GM18499 (cell line): ENCODE data around the gene ZNF629.

Experiments
- ATAC-seq: cut with Tn5 transposase; IDR thresholded peaks from one replicate; pipeline ENCODE4 v1.9.1; 2021; ENCODE audit warnings: moderate number of reproducible peaks; ENCODE audit not compliant: insufficient read depth, unreplicated experiment

ZNF629 gene

GRCh38 chr16:30750201-30750600 lies 36.8 kb downstream of the ZNF629 start:
- no peak for ATAC-seq

GRCh38 chr16:30748634-30749445 lies 38.2 kb downstream of the ZNF629 start:
- ATAC-seq: no peak

GRCh38 chr16:30747799-30748633 lies 39.0 kb downstream of the ZNF629 start, which contains the start of gene PHKG2:
Gene PHKG2 (plus strand): TSS chr16:30748425. CDS start chr16:30748821, 396 bp downstream.
- ATAC-seq: peak; percentile 91

- ATAC-seq: no peak
These were observed 39.7 kb downstream of the ZNF629 start for GRCh38 chr16:30747331-30747730.

- ATAC-seq: no peak
These were observed 40.3 kb downstream of the ZNF629 start for GRCh38 chr16:30746638-30747175.

- ATAC-seq: no peak
These were observed 41.9 kb downstream of the ZNF629 start for GRCh38 chr16:30745082-30745481.

- no peak for ATAC-seq
These were observed 42.8 kb downstream of the ZNF629 start for GRCh38 chr16:30744183-30744582.

- ATAC-seq: no peak
These were observed 43.3 kb downstream of the ZNF629 start for GRCh38 chr16:30743716-30744115.

GRCh38 chr16:30741461-30741914 lies 45.5 kb downstream of the ZNF629 start:
- ATAC-seq: no peak

- no peak for ATAC-seq
These were observed 46.4 kb downstream of the ZNF629 start for GRCh38 chr16:30740364-30741251.

- ATAC-seq: no peak
These were observed 47.7 kb downstream of the ZNF629 start for GRCh38 chr16:30738984-30739951.

GRCh38 chr16:30737794-30738648 lies 49.0 kb downstream of the ZNF629 start:
- no peak for ATAC-seq

GRCh38 chr16:30736995-30737793 lies 49.8 kb downstream of the ZNF629 start:
- ATAC-seq: no peak

GRCh38 chr16:30731411-30731810 lies 55.6 kb downstream of the ZNF629 start:
- no peak for ATAC-seq

- no peak for ATAC-seq
These were observed 57.9 kb downstream of the ZNF629 start for GRCh38 chr16:30728899-30729672.
